Measurements from ENCODE around the gene APPL2. TPM values are rescaled to one million over a fixed set of nuclear protein-coding genes. Genes with fewer than 3 reads are reported as not detected.

The APPL2 gene
- total and polyA plus RNA-seq, 2 experiments from 2014 or later = 83.0 to 122 TPM

DNA sequence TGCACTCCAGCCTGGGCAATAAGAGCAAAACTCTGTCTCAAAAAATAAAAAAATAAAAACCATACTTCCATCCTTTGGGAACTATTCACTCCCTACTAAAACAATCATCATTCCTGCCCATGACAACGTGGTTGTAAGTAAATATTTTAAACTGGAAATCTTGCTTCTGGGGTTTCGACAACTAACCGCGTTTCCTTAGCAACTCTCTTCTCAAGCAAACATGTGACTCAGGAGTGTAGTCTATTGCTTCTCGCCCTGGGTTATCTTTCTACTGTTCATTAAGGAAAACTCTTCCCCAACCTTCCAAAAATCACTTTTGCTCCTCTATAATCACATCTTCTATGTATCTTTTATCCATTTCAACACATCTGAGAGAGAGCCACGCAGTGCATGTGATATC, 21.8 kb downstream of the APPL2 start:
- peaks cover 79% of the 10 kb centered on the region for H3K79me2 ChIP-seq (ENCODE audit: insufficient read depth)
- no peaks in the 10 kb centered on the region for H4K20me1 ChIP-seq (ENCODE audit: insufficient read depth)
- H3K4me3 ChIP-seq = no peak overlapping the region
- H3K9me2 ChIP-seq (ENCODE audit: insufficient read depth) = no peaks in the 10 kb centered on the region
- peaks cover 72% of the 10 kb centered on the region for H3F3A ChIP-seq (ENCODE audit: insufficient read depth)
- H3K9me3 ChIP-seq (ENCODE audit: low read depth) = no peaks in the 10 kb centered on the region
- peak overlapping the region; percentile 94 for H3K27ac ChIP-seq
- H3K27me3 ChIP-seq (replicated peaks; ENCODE audit: insufficient read depth) = no peaks in the 10 kb centered on the region
- H3K9ac ChIP-seq = peak overlapping the region; percentile 76
- H3K4me1 ChIP-seq (ENCODE audit: insufficient read depth) = peaks cover 71% of the 10 kb centered on the region
- no peak overlapping the region for H2AFZ ChIP-seq
- H3K4me2 ChIP-seq (ENCODE audit: unreplicated experiment) = peak overlapping the region; percentile 41
- 48 to 52% methylated on average over 6 of the region's 6 CpGs for WGBS, 2 experiments (ENCODE audit: low coverage in 1 of 2, low lambda C conversion rate in 2 of 2, missing lambda C conversion rate in 2 of 2)
- peaks cover 65% of the 10 kb centered on the region for H3K36me3 ChIP-seq (ENCODE audit: low read depth)
- in situ Hi-C loops (cut with MboI) = no loop called here
- peak; percentile 91 for DNase-seq
- TF ChIP-seq EZH2 (IDR thresholded peaks at IDR 0.05; ENCODE audit: insufficient read depth, poor library complexity, severe bottlenecking) (no peak), EZH2phosphoT487 (IDR thresholded peaks at IDR 0.05; ENCODE audit: insufficient read depth, low read depth) (no peak)

DNA sequence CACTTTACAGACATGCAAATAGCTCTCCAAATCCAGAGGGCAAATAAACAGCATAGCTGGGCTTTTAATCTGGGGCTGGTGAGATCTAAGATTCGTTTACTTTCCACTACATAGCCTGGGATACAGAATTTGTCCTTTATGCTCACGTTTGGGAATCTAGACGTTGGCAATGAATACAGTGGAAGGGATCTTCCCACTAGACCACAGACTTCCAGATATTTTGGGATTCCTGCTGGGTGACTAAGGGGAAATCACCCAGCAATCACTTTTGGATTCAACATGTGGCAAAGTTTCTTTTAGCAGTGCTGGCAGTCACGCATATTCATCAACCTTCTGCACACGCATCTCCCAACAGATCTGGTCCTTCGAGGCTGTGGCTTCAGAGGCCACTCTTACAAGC, 23.5 kb downstream of the APPL2 start:
- in situ Hi-C loops (cut with MboI) = no loop called here
- no peak for TF ChIP-seq EZH2phosphoT487 (IDR thresholded peaks at IDR 0.05; ENCODE audit: insufficient read depth, low read depth)
- no peak for TF ChIP-seq EZH2 (IDR thresholded peaks at IDR 0.05; ENCODE audit: insufficient read depth, poor library complexity, severe bottlenecking)
- WGBS, 2 experiments (ENCODE audit: low coverage in 1 of 2, low lambda C conversion rate in 2 of 2, missing lambda C conversion rate in 2 of 2) = 7 to 13% methylated on average over 6 of the region's 6 CpGs
- Histone ChIP-seq H3K4me1 (ENCODE audit: insufficient read depth) (peaks cover 60% of the 10 kb centered on the region), H3K9ac (peak overlapping the region; percentile 76), H3K27ac (peak overlapping the region; percentile 94), H3K9me2 (ENCODE audit: insufficient read depth) (no peaks in the 10 kb centered on the region), H3K4me3 (no peak overlapping the region), H2AFZ (no peak overlapping the region), H3K9me3 (ENCODE audit: low read depth) (no peaks in the 10 kb centered on the region), H3K4me2 (ENCODE audit: unreplicated experiment) (peak overlapping the region; percentile 32), H3K36me3 (ENCODE audit: low read depth) (peaks cover 69% of the 10 kb centered on the region), H3K27me3 (replicated peaks; ENCODE audit: insufficient read depth) (no peaks in the 10 kb centered on the region), H3F3A (ENCODE audit: insufficient read depth) (peaks cover 79% of the 10 kb centered on the region), H3K79me2 (ENCODE audit: insufficient read depth) (peaks cover 79% of the 10 kb centered on the region), H4K20me1 (ENCODE audit: insufficient read depth) (no peaks in the 10 kb centered on the region)
- DNase-seq = peak; percentile 90

DNA sequence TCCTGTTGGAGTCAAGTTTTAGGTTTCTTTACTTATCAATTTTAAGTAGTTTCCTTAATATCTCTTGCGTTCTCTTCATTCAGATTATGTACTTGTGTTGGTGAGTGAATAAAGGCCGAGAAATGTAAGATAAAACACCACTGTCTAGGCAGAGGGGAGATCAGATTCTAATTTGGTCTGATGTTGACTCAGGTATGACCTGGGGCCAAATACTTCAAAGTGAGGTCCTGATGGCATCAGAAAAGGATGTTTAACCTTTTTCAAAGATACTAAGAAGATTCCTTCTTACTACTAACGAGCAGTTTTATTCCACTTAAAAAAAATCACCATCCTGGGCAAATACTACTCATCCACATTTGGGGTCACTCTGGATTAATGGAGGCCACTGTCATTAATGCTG, 26.9 kb downstream of the APPL2 start:
- peak overlapping the region; percentile 23; the same call in 1 of the 2 replicates for H3K9ac ChIP-seq
- peaks cover 66% of the 10 kb centered on the region for H3K79me2 ChIP-seq (ENCODE audit: insufficient read depth)
- no peaks in the 10 kb centered on the region for H3K27me3 ChIP-seq (replicated peaks; ENCODE audit: insufficient read depth)
- in situ Hi-C loops (cut with MboI) = no loop called here
- peak overlapping the region; percentile 94 for H3K27ac ChIP-seq
- H4K20me1 ChIP-seq (ENCODE audit: insufficient read depth) = no peaks in the 10 kb centered on the region
- no peak for TF ChIP-seq EZH2phosphoT487 (IDR thresholded peaks at IDR 0.05; ENCODE audit: insufficient read depth, low read depth)
- TF ChIP-seq EZH2 (IDR thresholded peaks at IDR 0.05; ENCODE audit: insufficient read depth, poor library complexity, severe bottlenecking) = no peak
- 90 to 92% methylated on average over 3 of the region's 3 CpGs for WGBS, 2 experiments (ENCODE audit: low coverage in 1 of 2, low lambda C conversion rate in 2 of 2, missing lambda C conversion rate in 2 of 2)
- H3K36me3 ChIP-seq (ENCODE audit: low read depth) = peaks cover 69% of the 10 kb centered on the region
- no peak for DNase-seq
- no peak overlapping the region for H2AFZ ChIP-seq
- H3K4me3 ChIP-seq = no peak overlapping the region
- H3K4me1 ChIP-seq (ENCODE audit: insufficient read depth) = peaks cover 57% of the 10 kb centered on the region
- H3K4me2 ChIP-seq (ENCODE audit: unreplicated experiment) = no peak overlapping the region
- no peaks in the 10 kb centered on the region for H3K9me3 ChIP-seq (ENCODE audit: low read depth)
- no peaks in the 10 kb centered on the region for H3K9me2 ChIP-seq (ENCODE audit: insufficient read depth)
- peaks cover 85% of the 10 kb centered on the region for H3F3A ChIP-seq (ENCODE audit: insufficient read depth)

DNA sequence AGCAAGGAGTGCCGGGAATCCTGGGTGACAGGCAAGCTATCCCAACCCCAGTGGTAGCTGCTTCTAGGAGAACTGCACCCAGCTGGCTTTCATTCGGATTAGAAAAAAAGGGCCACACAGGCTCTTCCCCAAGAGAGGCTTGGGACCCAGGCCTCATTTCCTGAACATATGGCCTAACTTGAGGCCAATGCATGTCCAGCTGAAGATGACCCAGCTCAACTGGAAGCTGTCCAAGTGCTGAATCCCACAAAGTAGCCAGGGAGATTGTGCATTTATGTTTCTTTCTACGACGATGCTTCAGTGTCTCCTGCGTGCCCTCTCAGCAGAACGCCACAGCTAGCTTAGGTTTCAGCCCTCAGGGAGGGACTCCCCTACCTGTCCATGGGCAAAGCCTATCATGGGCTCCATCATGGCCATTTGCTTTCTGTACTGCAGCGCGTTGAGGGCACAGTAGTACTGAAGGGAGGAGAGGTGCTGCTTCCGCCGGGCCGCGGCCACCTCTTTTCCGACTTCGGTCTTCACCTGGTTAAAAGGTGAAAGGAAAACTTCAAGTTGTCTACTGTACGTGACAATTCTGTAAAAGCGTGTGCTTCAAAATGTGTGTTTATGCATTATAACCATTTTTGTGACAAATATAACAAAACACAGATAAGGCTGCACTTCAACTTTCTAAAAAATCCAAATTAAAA, 29.1 kb downstream of the APPL2 start:
- Histone ChIP-seq H3K9me2 (ENCODE audit: insufficient read depth) (no peaks in the 10 kb centered on the region), H3K9me3 (ENCODE audit: low read depth) (no peaks in the 10 kb centered on the region), H3K79me2 (ENCODE audit: insufficient read depth) (peaks cover 73% of the 10 kb centered on the region), H3K9ac (peak overlapping the region; percentile 82; the same call in 1 of the 2 replicates), H3K36me3 (ENCODE audit: low read depth) (peaks cover 78% of the 10 kb centered on the region), H2AFZ (no peak overlapping the region), H3K4me1 (ENCODE audit: insufficient read depth) (peaks cover 34% of the 10 kb centered on the region), H3K4me2 (ENCODE audit: unreplicated experiment) (no peak overlapping the region), H3K27ac (peak overlapping the region; percentile 99), H3F3A (ENCODE audit: insufficient read depth) (peaks cover 70% of the 10 kb centered on the region), H4K20me1 (ENCODE audit: insufficient read depth) (no peaks in the 10 kb centered on the region), H3K4me3 (no peak overlapping the region), H3K27me3 (replicated peaks; ENCODE audit: insufficient read depth) (no peaks in the 10 kb centered on the region)
- DNase-seq = peak; percentile 35
- WGBS, 2 experiments (ENCODE audit: low coverage in 1 of 2, low lambda C conversion rate in 2 of 2, missing lambda C conversion rate in 2 of 2) = 96 to 98% methylated on average over 16 of the region's 16 CpGs
- TF ChIP-seq EZH2phosphoT487 (IDR thresholded peaks at IDR 0.05; ENCODE audit: insufficient read depth, low read depth) = no peak
- TF ChIP-seq EZH2 (IDR thresholded peaks at IDR 0.05; ENCODE audit: insufficient read depth, poor library complexity, severe bottlenecking) = no peak
- in situ Hi-C loops (cut with MboI) = no loop called here
